Myocyte (in vitro differentiated cells): ENCODE results near the gene FMN1. TPM values are rescaled to one million over a fixed set of nuclear protein-coding genes. Genes with fewer than 3 reads are reported as not detected.

Experiments
- DNase-seq: peaks from one replicate; pipeline ENCODE4 v3.0.0-alpha.2; 2012; ENCODE audit warnings: low read depth
- total RNA-seq: library from RNA; depleted of rRNA; stranded (reverse); fragments of >200 nt; gene quantifications from 2 replicates; pipeline ENCODE4 v1.2.3, GENCODE V29; 2014

FMN1 gene
- total RNA-seq, 1 donor from 2014 or later = 26.6 TPM

DNA sequence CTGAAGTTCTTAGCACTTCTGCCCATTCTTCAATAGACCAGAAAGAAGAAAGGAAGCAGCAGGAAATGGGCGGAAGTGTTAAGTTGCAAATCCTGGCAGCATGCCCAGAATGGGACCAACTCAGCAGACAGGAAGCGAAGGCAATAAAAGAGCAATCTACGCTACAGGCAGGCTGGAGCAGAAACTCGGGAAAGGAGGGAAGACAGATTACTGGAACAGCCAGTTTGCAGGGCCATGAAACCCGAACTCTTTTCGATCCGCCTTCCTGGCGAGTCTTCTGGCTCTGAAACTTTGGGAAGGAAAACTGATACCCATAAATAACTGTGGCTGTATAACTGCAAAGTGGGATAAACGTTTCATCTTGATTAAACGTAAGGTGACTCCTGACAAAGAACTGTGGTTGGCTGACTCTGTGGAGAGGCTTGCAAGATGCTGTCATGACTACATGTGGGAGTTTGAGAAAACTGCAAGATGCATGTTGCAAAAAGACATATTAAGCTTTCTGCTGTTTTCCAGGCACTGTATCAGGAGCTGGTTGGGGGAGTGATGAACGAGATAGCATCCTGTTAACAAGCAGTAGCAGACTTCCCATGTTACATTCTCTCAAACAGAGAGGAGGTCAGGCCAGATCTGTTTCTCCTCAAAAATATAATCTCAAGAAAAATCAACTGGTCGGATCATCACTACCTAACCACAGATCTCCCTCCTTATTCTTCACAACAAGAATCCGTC lies 67.8 kb downstream of the FMN1 start:
- DNase-seq = peak; percentile 97

GRCh38 chr15:33125894-33126537 lies 68.5 kb downstream of the FMN1 start:
- DNase-seq = no peak

DNA sequence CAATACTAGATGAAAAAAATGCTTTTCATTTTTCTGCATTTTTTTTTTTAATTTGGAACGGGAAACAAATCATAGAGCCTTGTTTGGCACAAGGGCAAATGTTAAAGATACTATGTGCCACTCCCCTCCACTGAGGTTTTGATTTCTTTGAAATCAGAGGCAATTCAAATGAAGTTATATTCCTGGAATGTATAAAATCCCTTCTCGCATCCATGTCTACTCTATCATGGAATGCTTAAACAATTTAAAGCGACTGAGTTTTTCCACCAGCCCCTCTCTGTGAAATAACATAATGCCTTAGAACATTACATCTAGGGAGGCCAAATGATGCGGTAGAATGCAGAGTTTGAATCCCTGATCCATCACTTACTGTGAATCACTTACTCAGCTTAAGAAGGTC lies 69.7 kb downstream of the FMN1 start:
- no peak for DNase-seq

DNA sequence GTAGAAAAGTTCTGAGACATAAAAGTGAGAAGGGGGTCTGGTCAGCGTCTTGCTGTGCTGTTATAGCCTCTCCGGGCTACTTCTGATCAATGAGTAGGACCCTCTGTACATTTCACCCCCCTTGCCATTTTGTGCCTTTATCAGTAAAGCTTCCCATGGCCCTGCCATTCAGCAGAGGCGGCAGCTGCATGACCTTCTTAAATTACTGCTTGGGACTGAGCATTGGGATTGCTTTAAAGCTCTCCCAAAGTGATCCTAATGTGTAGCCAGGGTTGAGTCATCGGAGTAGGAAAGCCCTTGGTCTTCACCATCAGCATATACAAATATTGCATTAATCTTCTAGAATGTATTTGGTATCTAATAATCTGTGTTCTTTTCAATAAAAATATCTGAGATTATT lies 70.2 kb downstream of the FMN1 start:
- peak; percentile 53 for DNase-seq

- no peak for DNase-seq
These were observed 74.6 kb downstream of the FMN1 start for GRCh38 chr15:33119865-33120264.

DNA sequence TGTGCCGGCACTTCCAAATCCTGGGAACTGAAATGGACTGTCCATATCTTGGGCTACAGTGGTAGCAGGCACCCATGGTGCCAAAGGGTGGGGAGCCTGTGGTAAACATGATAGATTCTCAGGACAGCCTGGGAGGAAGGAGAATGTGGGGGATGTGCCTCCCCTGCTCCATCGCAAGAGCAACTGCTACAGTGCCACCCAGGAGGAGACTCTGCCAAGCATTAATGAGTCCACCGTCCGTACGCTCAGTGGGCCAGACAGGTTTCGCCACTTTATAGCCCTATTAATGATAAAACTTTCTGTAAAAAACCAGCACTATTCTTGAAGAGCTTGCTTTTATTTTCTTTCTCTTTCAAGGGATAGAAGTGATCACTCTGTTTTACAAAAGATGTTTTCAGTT lies 75.2 kb downstream of the FMN1 start:
- peak; percentile 50 for DNase-seq

DNA sequence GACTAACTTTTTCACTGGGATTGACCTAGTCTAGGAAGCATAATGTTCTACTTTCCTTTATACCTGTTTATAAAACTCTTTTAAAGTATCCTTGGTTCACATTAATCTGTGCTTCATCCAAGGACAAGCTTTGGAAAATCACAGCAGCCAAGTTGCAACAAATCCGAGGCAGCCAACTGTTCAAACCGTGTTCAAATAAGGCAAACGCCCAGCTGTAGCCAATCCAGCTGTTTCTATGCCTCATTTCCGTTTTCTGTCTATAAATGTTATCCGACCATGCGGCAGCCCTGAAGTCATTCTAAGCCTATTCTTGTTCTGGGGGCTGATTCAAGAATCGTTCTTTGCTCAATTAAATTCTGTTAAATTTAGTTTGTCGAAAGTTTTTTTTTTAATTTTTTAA lies 78.3 kb downstream of the FMN1 start:
- no peak for DNase-seq

DNA sequence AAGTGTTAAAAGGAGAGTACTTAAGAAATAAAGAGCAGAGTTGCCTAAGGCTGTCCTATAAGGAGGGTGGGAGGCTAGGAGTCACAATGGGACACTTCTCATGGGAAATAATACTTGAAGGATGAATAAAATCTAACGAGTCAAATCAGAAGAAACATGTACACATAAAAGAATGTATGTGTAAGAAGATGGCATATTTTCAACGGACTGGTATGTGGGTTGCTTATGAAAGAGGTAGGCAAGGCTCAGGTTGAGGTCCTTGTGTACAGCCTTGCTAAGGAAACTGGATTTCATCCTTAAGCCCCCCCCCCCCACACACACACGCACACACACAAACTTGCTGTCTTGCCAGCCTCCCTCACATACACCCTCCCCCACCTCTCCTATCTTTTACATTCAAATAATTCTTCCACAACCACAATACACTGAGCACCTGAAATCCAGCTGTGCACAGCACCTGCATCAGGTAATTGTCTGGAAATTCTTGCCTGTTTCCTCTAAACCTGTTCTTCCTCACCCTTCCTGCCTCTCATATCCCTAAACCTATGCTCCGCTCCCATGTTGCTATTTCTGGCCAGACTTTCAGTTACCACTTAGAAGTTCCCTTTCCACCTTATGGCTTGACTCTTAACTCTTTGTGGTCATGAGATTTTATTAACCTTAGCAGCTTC lies 79.2 kb downstream of the FMN1 start:
- no peak for DNase-seq

- DNase-seq = no peak
These were observed 80.2 kb downstream of the FMN1 start for GRCh38 chr15:33114374-33114717.

GRCh38 chr15:33113666-33114373 lies 80.7 kb downstream of the FMN1 start:
- DNase-seq = no peak

DNA sequence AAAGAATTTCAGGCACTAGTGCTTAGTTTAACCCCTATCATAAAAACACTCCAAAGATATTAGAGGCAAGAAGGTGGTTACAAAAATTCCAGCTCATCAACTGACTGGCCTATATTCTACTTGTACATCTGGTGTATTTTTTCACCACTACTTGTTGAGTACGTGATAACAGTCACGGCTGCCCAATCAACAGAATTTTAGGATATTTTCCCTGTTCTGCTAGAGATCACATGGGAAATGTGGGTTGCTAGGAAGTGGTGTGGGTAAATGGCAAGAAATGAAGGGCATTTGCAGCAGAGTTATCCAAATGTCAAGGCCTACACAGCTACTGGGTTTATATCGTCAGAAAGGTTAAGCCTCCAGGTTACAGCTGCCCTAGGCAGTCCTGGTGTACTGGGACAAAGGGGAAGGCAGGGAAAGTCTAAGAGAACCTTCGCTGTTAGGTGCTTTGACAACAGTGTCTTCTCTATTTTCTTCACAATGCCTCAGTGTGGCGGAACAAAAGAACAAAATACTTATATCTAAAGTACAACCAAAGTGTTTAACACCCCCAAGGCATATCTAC lies 81.9 kb downstream of the FMN1 start:
- DNase-seq = no peak

- DNase-seq = no peak
These were observed 83.5 kb downstream of the FMN1 start for GRCh38 chr15:33111041-33111451.

DNA sequence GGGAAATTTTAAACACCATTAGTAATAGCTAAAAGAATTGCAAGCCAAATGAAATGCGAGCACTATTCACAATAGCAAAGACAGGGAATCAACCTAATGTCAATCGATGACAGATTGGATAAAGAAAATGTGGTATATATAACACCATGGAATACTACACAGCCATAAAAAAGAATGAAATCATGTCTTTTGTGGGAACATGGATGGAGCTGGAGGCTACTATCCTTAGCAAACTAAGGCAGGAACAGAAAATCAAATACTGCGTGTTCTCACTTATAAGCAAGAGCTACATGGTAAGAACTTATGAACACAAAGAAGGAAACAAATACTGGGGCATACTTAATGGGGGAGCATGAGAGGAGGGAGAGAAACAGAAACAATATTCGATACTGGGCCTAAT lies 85.2 kb downstream of the FMN1 start:
- no peak for DNase-seq

DNA sequence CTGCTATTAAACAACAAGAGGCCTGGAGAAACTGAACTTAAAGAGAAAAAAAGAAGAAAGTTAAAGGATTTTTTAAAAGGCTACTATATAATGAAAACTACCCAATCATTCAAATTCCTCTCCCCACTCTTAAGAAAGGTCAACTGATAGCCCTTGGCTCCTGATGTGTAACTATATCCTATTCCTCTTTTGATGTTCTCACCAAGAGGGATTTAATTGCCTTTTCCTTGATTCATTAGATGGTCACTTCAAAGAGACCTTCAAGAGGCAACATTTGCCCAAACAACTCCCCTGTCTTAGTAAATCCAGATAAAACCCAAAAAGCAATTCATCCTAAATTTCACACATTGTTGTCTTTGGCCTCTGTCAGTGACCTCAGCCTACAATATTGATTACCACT lies 86.0 kb downstream of the FMN1 start:
- no peak for DNase-seq

- peak; percentile 63 for DNase-seq
These were observed 86.6 kb downstream of the FMN1 start for GRCh38 chr15:33107950-33108349.

- peak; percentile 79 for DNase-seq
These were observed 90.3 kb downstream of the FMN1 start for GRCh38 chr15:33104212-33104611.

DNA sequence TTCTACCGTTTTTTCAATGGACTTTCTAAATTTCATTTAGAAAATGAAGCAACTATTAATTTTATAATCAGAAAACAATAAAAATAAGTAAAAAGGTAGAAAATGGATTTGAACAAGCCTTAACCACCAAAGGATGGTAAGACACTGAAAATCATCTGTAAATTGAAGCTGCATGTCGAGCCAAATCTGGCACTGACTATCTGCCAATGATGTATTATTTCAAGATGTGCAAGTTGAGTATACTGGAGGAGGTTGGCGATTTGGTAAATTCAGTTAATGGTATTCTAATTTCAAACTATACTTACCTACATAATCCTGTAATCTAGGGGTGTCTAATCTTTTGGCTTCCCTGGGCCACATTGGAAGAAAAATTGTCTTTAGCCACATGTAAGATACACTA lies 93.5 kb downstream of the FMN1 start:
- no peak for DNase-seq

GRCh38 chr15:33100314-33100713 lies 94.2 kb downstream of the FMN1 start:
- no peak for DNase-seq

DNA sequence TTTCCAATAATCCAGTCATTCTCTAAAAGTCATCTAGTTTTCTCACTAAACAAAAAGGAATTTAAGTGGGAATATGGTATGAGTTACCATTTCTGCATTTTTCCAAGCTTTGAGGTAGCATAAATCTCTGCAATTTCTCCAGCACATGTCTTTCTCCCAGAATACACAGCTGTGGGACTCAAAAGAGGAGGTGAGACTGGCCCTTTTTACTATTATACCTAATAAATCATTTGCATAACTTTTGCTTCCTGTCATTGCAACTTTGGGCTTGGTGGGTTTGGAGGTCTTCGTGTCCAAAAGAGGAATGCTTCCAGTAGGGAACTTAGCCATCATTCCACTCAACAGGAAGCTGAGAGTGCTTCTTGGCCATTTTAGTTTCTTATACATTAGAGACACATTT lies 94.8 kb downstream of the FMN1 start:
- DNase-seq = no peak

DNA sequence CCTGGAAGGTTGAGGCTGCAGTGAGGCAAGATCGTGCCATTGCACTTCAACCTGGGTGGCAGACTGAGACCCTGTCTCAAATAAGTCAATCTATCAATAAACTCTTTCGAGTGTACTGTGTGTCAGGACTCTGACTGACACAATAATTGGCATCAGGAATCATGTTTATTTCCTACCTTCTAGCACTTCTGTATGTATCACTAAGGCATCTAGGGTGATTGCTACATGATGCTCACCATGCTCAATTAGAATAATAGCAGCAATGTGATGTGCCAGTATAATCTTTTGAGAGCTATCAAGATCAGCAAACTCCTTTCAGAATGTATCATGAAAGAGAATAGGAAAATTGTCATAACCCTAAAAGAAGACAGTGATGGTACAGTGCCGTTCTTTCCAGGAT lies 95.3 kb downstream of the FMN1 start:
- DNase-seq = no peak
